ENCODE results near the gene SAP130.
"Not testable (repeated sequence)": the region's sequence is repeated elsewhere in the genome, so short reads cannot be mapped to it uniquely, and the experiment has no call there.

The SAP130 gene

GRCh38 chr2:127911737-127912136, 116.1 kb downstream of the SAP130 start:
- Histone ChIP-seq H3K9me3 (ENCODE audit: control insufficient read depth, low read length) (no peaks in the 10 kb centered on the region), H3K79me2 (no peaks in the 10 kb centered on the region), H3K27ac (no peak overlapping the region), H3K4me1 (no peaks in the 10 kb centered on the region), H3K4me2 (ENCODE audit: low read length) (no peak overlapping the region), H3K9ac (no peak overlapping the region), H3K4me3 (ENCODE audit: low read depth, low read length) (no peak overlapping the region), H2AFZ (no peak overlapping the region), H3K36me3 (ENCODE audit: control insufficient read depth, insufficient read depth, low read length) (no peaks in the 10 kb centered on the region), H3K27me3 (ENCODE audit: control insufficient read depth, insufficient read depth, low read length) (no peaks in the 10 kb centered on the region)
- TF ChIP-seq CTCF (IDR thresholded peaks at IDR 0.05) = no peak

- TF ChIP-seq CTCF (IDR thresholded peaks at IDR 0.05) = no peak
- H3K27me3 ChIP-seq (ENCODE audit: control insufficient read depth, insufficient read depth, low read length) = no peaks in the 10 kb centered on the region
- H3K4me1 ChIP-seq = no peaks in the 10 kb centered on the region
- no peaks in the 10 kb centered on the region for H3K36me3 ChIP-seq (ENCODE audit: control insufficient read depth, insufficient read depth, low read length)
- no peak overlapping the region for H3K4me2 ChIP-seq (ENCODE audit: low read length)
- no peak overlapping the region for H3K27ac ChIP-seq
- no peak overlapping the region for H2AFZ ChIP-seq
- H3K79me2 ChIP-seq = no peaks in the 10 kb centered on the region
- H3K9me3 ChIP-seq (ENCODE audit: control insufficient read depth, low read length) = no peaks in the 10 kb centered on the region
- H3K4me3 ChIP-seq (ENCODE audit: low read depth, low read length) = no peak overlapping the region
- no peak overlapping the region for H3K9ac ChIP-seq
Observed at GRCh38 chr2:127910415-127910814, 117.4 kb downstream of the SAP130 start.

GRCh38 chr2:127909019-127909418, 118.8 kb downstream of the SAP130 start:
- Histone ChIP-seq H3K27ac (no peak overlapping the region), H3K4me2 (ENCODE audit: low read length) (no peak overlapping the region), H2AFZ (no peak overlapping the region), H3K4me1 (no peaks in the 10 kb centered on the region), H3K36me3 (ENCODE audit: control insufficient read depth, insufficient read depth, low read length) (no peaks in the 10 kb centered on the region), H3K27me3 (ENCODE audit: control insufficient read depth, insufficient read depth, low read length) (no peaks in the 10 kb centered on the region), H3K79me2 (no peaks in the 10 kb centered on the region), H3K9ac (no peak overlapping the region), H3K9me3 (ENCODE audit: control insufficient read depth, low read length) (no peaks in the 10 kb centered on the region), H3K4me3 (ENCODE audit: low read depth, low read length) (no peak overlapping the region)
- no peak for TF ChIP-seq CTCF (IDR thresholded peaks at IDR 0.05)

GRCh38 chr2:127907733-127908400, 120.0 kb downstream of the SAP130 start:
- not testable (repeated sequence) for H2AFZ ChIP-seq; H3K4me3 ChIP-seq (ENCODE audit: low read depth, low read length); H3K79me2 ChIP-seq; H3K4me2 ChIP-seq (ENCODE audit: low read length); H3K4me1 ChIP-seq; H3K27ac ChIP-seq; H3K9ac ChIP-seq; H3K27me3 ChIP-seq (ENCODE audit: control insufficient read depth, insufficient read depth, low read length); H3K9me3 ChIP-seq (ENCODE audit: control insufficient read depth, low read length); H3K36me3 ChIP-seq (ENCODE audit: control insufficient read depth, insufficient read depth, low read length)

GRCh38 chr2:127906206-127906926, 121.5 kb downstream of the SAP130 start:
- H3K4me1 ChIP-seq = no peaks in the 10 kb centered on the region
- H3K9me3 ChIP-seq (ENCODE audit: control insufficient read depth, low read length) = no peaks in the 10 kb centered on the region
- no peak overlapping the region for H3K27ac ChIP-seq
- no peak overlapping the region for H3K9ac ChIP-seq
- H3K4me2 ChIP-seq (ENCODE audit: low read length) = no peak overlapping the region
- H3K4me3 ChIP-seq (ENCODE audit: low read depth, low read length) = no peak overlapping the region
- no peaks in the 10 kb centered on the region for H3K79me2 ChIP-seq
- no peak for TF ChIP-seq CTCF (IDR thresholded peaks at IDR 0.05)
- H3K27me3 ChIP-seq (ENCODE audit: control insufficient read depth, insufficient read depth, low read length) = no peaks in the 10 kb centered on the region
- H2AFZ ChIP-seq = no peak overlapping the region
- no peaks in the 10 kb centered on the region for H3K36me3 ChIP-seq (ENCODE audit: control insufficient read depth, insufficient read depth, low read length)

All from parathyroid adenoma (tissue), 2 donors.